KMS-11 (cell line): ENCODE results near the gene KRIT1.
"Not testable (repeated sequence)": the region's sequence is repeated elsewhere in the genome, so short reads cannot be mapped to it uniquely, and the experiment has no call there.

Experiments
- H2AFZ ChIP-seq: fragments of 200-600 bp; sonication (generic); 2 replicates; pipeline ENCODE4 v1.6.1; 2016; ENCODE audit warnings: antibody characterized with exemption, mixed run types, low read depth
- H3K27ac ChIP-seq: fragments of 200-600 bp; sonication (generic); 2 replicates; pipeline ENCODE4 v1.6.1; 2016; ENCODE audit warnings: mild to moderate bottlenecking, mixed run types
- H3K27me3 ChIP-seq: fragments of 200-600 bp; sonication (generic); 2 replicates; pipeline ENCODE4 v1.6.1; 2017; ENCODE audit warnings: mild to moderate bottlenecking, low read depth, mixed run types, moderate library complexity; ENCODE audit not compliant: insufficient read depth
- H3K36me3 ChIP-seq: fragments of 200-600 bp; sonication (generic); 2 replicates; pipeline ENCODE4 v1.6.1; 2017; ENCODE audit warnings: mild to moderate bottlenecking, mixed run types; ENCODE audit not compliant: insufficient read depth
- H3K4me1 ChIP-seq: fragments of 200-600 bp; sonication (generic); 2 replicates; pipeline ENCODE4 v1.6.1; 2016; ENCODE audit warnings: mild to moderate bottlenecking, low read depth, mixed run types; ENCODE audit not compliant: poor library complexity, severe bottlenecking
- H3K4me2 ChIP-seq: fragments of 200-600 bp; sonication (generic); 2 replicates; pipeline ENCODE4 v1.7.0; 2016; ENCODE audit warnings: mild to moderate bottlenecking, mixed run types
- H3K4me3 ChIP-seq: fragments of 200-600 bp; sonication (generic); IDR thresholded peaks from 2 replicates; pipeline ENCODE4 v1.6.1; 2017; ENCODE audit warnings: low read depth, low read length, mixed read lengths; ENCODE audit not compliant: insufficient read depth
- H3K79me2 ChIP-seq: fragments of 200-600 bp; sonication (generic); 2 replicates; pipeline ENCODE4 v1.6.1; 2016; ENCODE audit warnings: low read depth, mixed run types; ENCODE audit not compliant: insufficient read depth
- H3K9ac ChIP-seq: fragments of 200-600 bp; sonication (generic); 2 replicates; pipeline ENCODE4 v1.6.1; 2016; ENCODE audit warnings: mild to moderate bottlenecking, mixed run types
- H4K20me1 ChIP-seq: fragments of 200-600 bp; sonication (generic); 2 replicates; pipeline ENCODE4 v1.6.1; 2016; ENCODE audit warnings: mild to moderate bottlenecking, mixed run types; ENCODE audit not compliant: insufficient read depth
- CTCF ChIP-seq: fragments of 200-600 bp; sonication (generic); conservative IDR thresholded peaks from 2 replicates; pipeline ENCODE4 v1.6.1; 2017; ENCODE audit warnings: low read depth, mild to moderate bottlenecking, antibody characterized with exemption, low read length, moderate library complexity, mixed read lengths

The KRIT1 gene

GRCh38 chr7:92178928-92179924 lies 66.5 kb downstream of the KRIT1 start, which contains the start of gene LRRD1:
LRRD1 (minus strand) TSS chr7:92179142; CDS start chr7:92165202, 13,940 bp downstream.
- Histone ChIP-seq H3K9ac (no peak within 1 kb of the TSS), H4K20me1 (no peaks in the 10 kb centered on the region), H3K36me3 (no peaks in the 10 kb centered on the region), H3K4me2 (peak within 1 kb of the TSS; percentile 75), H3K79me2 (no peaks in the 10 kb centered on the region), H3K4me3 (no peak within 1 kb of the TSS), H3K27ac (no peak within 1 kb of the TSS), H3K4me1 (peaks cover 5% of the 10 kb centered on the region), H2AFZ (peak within 1 kb of the TSS; percentile 93), H3K27me3 (no peaks in the 10 kb centered on the region)
- TF ChIP-seq CTCF, result peak; percentile 95

- H3K27ac ChIP-seq, result no peak overlapping the region
- no peak overlapping the region for H2AFZ ChIP-seq
- no peak overlapping the region for H3K4me2 ChIP-seq
- H3K4me3 ChIP-seq, result no peak overlapping the region
- no peaks in the 10 kb centered on the region for H3K79me2 ChIP-seq
- H3K9ac ChIP-seq, result no peak overlapping the region
- TF ChIP-seq CTCF, result no peak
- no peaks in the 10 kb centered on the region for H4K20me1 ChIP-seq
- no peaks in the 10 kb centered on the region for H3K27me3 ChIP-seq
- peaks cover 5% of the 10 kb centered on the region for H3K4me1 ChIP-seq
- H3K36me3 ChIP-seq, result no peaks in the 10 kb centered on the region
Measured at GRCh38 chr7:92177362-92177761, 68.4 kb downstream of the KRIT1 start.

GRCh38 chr7:92169529-92169928 lies 76.2 kb downstream of the KRIT1 start:
- H3K79me2 ChIP-seq, H3K27me3 ChIP-seq, H3K4me1 ChIP-seq, H3K4me2 ChIP-seq, H3K36me3 ChIP-seq, H3K9ac ChIP-seq, H3K4me3 ChIP-seq, H3K27ac ChIP-seq, H2AFZ ChIP-seq, H4K20me1 ChIP-seq: not testable (repeated sequence)

GRCh38 chr7:92161271-92161670 lies 84.4 kb downstream of the KRIT1 start:
- Histone ChIP-seq H4K20me1 (no peaks in the 10 kb centered on the region), H2AFZ (no peak overlapping the region), H3K36me3 (no peaks in the 10 kb centered on the region), H3K4me2 (no peak overlapping the region), H3K4me1 (no peaks in the 10 kb centered on the region), H3K27me3 (no peaks in the 10 kb centered on the region), H3K79me2 (no peaks in the 10 kb centered on the region), H3K4me3 (no peak overlapping the region), H3K27ac (no peak overlapping the region), H3K9ac (no peak overlapping the region)
- no peak for TF ChIP-seq CTCF
